ENCODE results near the gene THSD7B.

- TF ChIP-seq CTCF (IDR thresholded peaks at IDR 0.05) (no peak), POLR2A (IDR thresholded peaks at IDR 0.05) (no peak)
Measured at GRCh38 chr2:137180012-137180411, 414.7 kb downstream of the THSD7B start.

All from prostate gland (tissue), 2 donors.